ENCODE data around the gene BACH2. TPM values are rescaled to one million over a fixed set of nuclear protein-coding genes. Genes with fewer than 3 reads are reported as not detected.
"Not testable (repeated sequence)": the region's sequence is repeated elsewhere in the genome, so short reads cannot be mapped to it uniquely, and the experiment has no call there.

BACH2 gene
- total and polyA plus RNA-seq, 10 of the 15 experiments (the other 5 are each of a cell fraction or from before 2014, with no cell fraction given) = 0.03 to 0.28 (median 0.04) TPM; not detected in 3

GRCh38 chr6:89910001-89910901 lies 386.4 kb downstream of the BACH2 start:
- ChIA-PET POLR2A (interaction anchor here (0.7 kb wide), 1 partner anchor 612 kb away, joined by 3 read pairs; no protein-coding TSS in a partner anchor), CTCF (interaction anchor here (2.0 kb wide), 1 partner anchor 31 kb away, joined by 6 read pairs; no protein-coding TSS in a partner anchor)
- H3K27ac ChIP-seq (ENCODE audit: control insufficient read depth, insufficient read depth); intact Hi-C loops (cut with micrococcal nuclease; ENCODE audit: unreplicated experiment); H4K20me1 ChIP-seq (ENCODE audit: control insufficient read depth, insufficient read depth); H3K9me3 ChIP-seq (replicated peaks; ENCODE audit: control insufficient read depth, insufficient read depth, low read length); H3K27me3 ChIP-seq (replicated peaks in 1 of 2; ENCODE audit: control insufficient read depth in 2 of 2, insufficient read depth in 2 of 2, low read length in 1 of 2); in situ Hi-C loops (cut with MboI); H3K79me2 ChIP-seq (ENCODE audit: control insufficient read depth, insufficient read depth, low read length); H3K4me3 ChIP-seq; H2AFZ ChIP-seq (ENCODE audit: control insufficient read depth, low read depth, low read length); BruUV-seq (replicated peaks); H3K36me3 ChIP-seq (ENCODE audit: control insufficient read depth in 2 of 2, insufficient read depth in 2 of 2, low read length in 1 of 2); H3K4me1 ChIP-seq (ENCODE audit: control insufficient read depth, insufficient read depth, low read length); H3K9ac ChIP-seq (ENCODE audit: control insufficient read depth, insufficient read depth, low read length); DNase-seq (ENCODE audit: low read depth, low spot score); FAIRE-seq; H3K4me2 ChIP-seq (ENCODE audit: control insufficient read depth, insufficient read depth); ATAC-seq; RAD21 ChIA-PET (ENCODE audit: unreplicated experiment); SMC1A ChIA-PET (ENCODE audit: uncharacterized antibody, unreplicated experiment): not testable (repeated sequence)
- WGBS (ENCODE audit: insufficient coverage, insufficient replicate concordance, low lambda C conversion rate, missing lambda C conversion rate) = 32% methylated on average over 10 of the region's 10 CpGs

- Histone ChIP-seq H3K79me2 (ENCODE audit: control insufficient read depth, insufficient read depth, low read length) (no peaks in the 10 kb centered on the region), H3K4me1 (ENCODE audit: control insufficient read depth, insufficient read depth, low read length) (no peaks in the 10 kb centered on the region), H2AFZ (ENCODE audit: control insufficient read depth, low read depth, low read length) (no peak overlapping the region), H3K36me3 (ENCODE audit: control insufficient read depth in 2 of 2, insufficient read depth in 2 of 2, low read length in 1 of 2) (no peaks in the 10 kb centered on the region), H3K27ac (ENCODE audit: control insufficient read depth, insufficient read depth) (no peak overlapping the region), H3K9me3 (replicated peaks; ENCODE audit: control insufficient read depth, insufficient read depth, low read length) (no peaks in the 10 kb centered on the region), H3K9ac (ENCODE audit: control insufficient read depth, insufficient read depth, low read length) (no peak overlapping the region), H3K4me2 (ENCODE audit: control insufficient read depth, insufficient read depth) (no peak overlapping the region), H3K27me3 (replicated peaks in 1 of 2; ENCODE audit: control insufficient read depth in 2 of 2, insufficient read depth in 2 of 2, low read length in 1 of 2) (no peaks in the 10 kb centered on the region; a peak in 1 of 4 replicates), H4K20me1 (ENCODE audit: control insufficient read depth, insufficient read depth) (no peaks in the 10 kb centered on the region), H3K4me3 (no peak overlapping the region)
- WGBS (ENCODE audit: insufficient coverage, insufficient replicate concordance, low lambda C conversion rate, missing lambda C conversion rate) = 34% methylated on average over 8 of the region's 8 CpGs
- BruUV-seq (replicated peaks) = no TSS peak
- POLR2A ChIA-PET = no interaction called here
- SMC1A ChIA-PET (ENCODE audit: uncharacterized antibody, unreplicated experiment) = no interaction called here
- CTCF ChIA-PET = no interaction called here
- FAIRE-seq = no peak
- 0 out of 3 replicates have a peak, but pooled peaks have one; percentile 52 for ATAC-seq
- no peak for DNase-seq (ENCODE audit: low read depth, low spot score)
- intact Hi-C loops (cut with micrococcal nuclease; ENCODE audit: unreplicated experiment) = no loop called here
- RAD21 ChIA-PET (ENCODE audit: unreplicated experiment) = no interaction called here
- TF ChIP-seq NFIC (IDR thresholded peaks at IDR 0.05; ENCODE audit: low read depth, low read length) = no peak
- TF ChIP-seq REST (IDR thresholded peaks at IDR 0.05; ENCODE audit: low read depth, low read length) = peak; percentile 96
- in situ Hi-C loops (cut with MboI) = no loop called here
Measured at GRCh38 chr6:89895276-89895874, 401.3 kb downstream of the BACH2 start.
